Ascending aorta (tissue), 2 donors: ENCODE measurements around the gene ZBTB20. TPM values are rescaled to one million over a fixed set of nuclear protein-coding genes. Genes with fewer than 3 reads are reported as not detected.

Experiments
- DNase-seq, 2 donors: peaks; one replicate each; pipeline ENCODE4 v3.0.0-alpha.2; 2019; ENCODE audit warnings: low spot score in 2 of 2
- H3K27ac ChIP-seq, 2 donors: fragments of 200-600 bp; sonication (generic); one replicate each; pipeline ENCODE4 v1.5.1; 2016 to 2017; ENCODE audit warnings: mild to moderate bottlenecking in 1 of 2
- H3K27me3 ChIP-seq: fragments of 200-600 bp; sonication (generic); one replicate; pipeline ENCODE4 v1.5.1; 2017
- H3K36me3 ChIP-seq, 2 donors: fragments of 200-600 bp; sonication (generic); one replicate each; pipeline ENCODE4 v1.5.1; 2016
- H3K4me1 ChIP-seq, 2 donors: fragments of 200-600 bp; sonication (generic); one replicate each; pipeline ENCODE4 v1.5.1; 2016 to 2017; ENCODE audit warnings: mild to moderate bottlenecking in 1 of 2
- H3K4me3 ChIP-seq, 2 donors: fragments of 200-600 bp; sonication (generic); one replicate each; pipeline ENCODE4 v1.5.1; 2016 to 2017; ENCODE audit warnings: mild to moderate bottlenecking in 1 of 2
- H3K9me3 ChIP-seq, 2 donors: fragments of 200-600 bp; sonication (generic); one replicate each; pipeline ENCODE4 v1.5.1; 2016
- intact Hi-C: fragments of 100-400 bp; cut with DNase I; formaldehyde crosslinking; loops from one replicate; pipeline ENCODE4 v1.15.1; 2023
- total RNA-seq: library from RNA; depleted of rRNA; stranded (reverse); fragments of >200 nt; gene quantifications from one replicate; pipeline ENCODE4 v1.1.0, GENCODE V29; 2016
- TF ChIP-seq, protein P1 (sequence below), 3 experiments: fragments of 200-600 bp in 2 of 3; fragments of 450-650 bp in 1 of 3; sonication (generic) in 2 of 3; IDR thresholded peaks; one replicate each; pipeline ENCODE4 v1.5.1; 2016 to 2019; ENCODE audit warnings: antibody characterized with exemption in 3 of 3, mild to moderate bottlenecking in 1 of 3, moderate library complexity in 1 of 3

Gene ZBTB20
- total RNA-seq, 1 donor from 2014 or later: 60.3 TPM

DNA sequence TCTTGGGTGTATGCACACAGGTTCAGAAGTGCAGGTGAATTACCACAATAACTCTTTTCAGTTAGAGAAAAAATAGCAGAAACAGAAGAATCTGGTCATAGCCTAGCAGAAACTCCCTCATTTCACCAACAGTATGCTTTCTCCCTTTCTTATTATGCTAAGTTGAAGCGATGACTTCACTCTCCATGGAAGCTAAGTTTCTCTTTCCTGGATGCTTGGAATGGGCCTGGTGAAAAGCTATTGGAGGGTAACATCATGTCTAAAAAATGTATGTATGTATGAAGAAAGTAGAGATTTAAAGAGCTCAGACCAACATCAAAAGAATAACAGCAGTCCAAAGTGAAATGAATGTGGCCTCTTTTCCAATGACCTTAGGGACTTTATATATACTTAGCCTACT lies 707.8 kb downstream of the ZBTB20 start:
- TF ChIP-seq, protein P1, sequence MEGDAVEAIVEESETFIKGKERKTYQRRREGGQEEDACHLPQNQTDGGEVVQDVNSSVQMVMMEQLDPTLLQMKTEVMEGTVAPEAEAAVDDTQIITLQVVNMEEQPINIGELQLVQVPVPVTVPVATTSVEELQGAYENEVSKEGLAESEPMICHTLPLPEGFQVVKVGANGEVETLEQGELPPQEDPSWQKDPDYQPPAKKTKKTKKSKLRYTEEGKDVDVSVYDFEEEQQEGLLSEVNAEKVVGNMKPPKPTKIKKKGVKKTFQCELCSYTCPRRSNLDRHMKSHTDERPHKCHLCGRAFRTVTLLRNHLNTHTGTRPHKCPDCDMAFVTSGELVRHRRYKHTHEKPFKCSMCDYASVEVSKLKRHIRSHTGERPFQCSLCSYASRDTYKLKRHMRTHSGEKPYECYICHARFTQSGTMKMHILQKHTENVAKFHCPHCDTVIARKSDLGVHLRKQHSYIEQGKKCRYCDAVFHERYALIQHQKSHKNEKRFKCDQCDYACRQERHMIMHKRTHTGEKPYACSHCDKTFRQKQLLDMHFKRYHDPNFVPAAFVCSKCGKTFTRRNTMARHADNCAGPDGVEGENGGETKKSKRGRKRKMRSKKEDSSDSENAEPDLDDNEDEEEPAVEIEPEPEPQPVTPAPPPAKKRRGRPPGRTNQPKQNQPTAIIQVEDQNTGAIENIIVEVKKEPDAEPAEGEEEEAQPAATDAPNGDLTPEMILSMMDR (IDR thresholded peaks at IDR 0.05): no peak

DNA sequence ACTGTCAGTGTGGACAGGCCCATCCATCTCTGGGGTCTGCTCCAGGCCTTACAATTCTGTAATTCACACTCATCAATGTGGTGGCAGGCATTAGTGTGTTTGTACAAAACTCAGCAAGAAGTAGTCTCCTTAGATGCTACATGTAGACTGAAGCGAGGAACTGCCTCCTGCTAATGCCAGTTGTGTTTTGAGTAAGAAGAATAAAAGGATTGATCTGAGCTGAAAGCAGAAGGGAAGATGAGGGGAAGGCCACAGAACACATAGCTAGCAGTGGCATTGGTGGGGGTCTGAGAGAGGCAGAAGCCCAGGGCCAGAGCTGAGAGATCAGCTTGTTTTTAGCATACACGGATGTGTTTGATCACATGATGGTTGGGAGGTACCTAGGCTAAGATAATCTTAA lies 709.2 kb downstream of the ZBTB20 start:
- Histone ChIP-seq H3K4me3 (no peak overlapping the region), H3K27me3 (no peaks in the 10 kb centered on the region), H3K9me3 (no peaks in the 10 kb centered on the region), H3K4me1 (peaks cover 0 to 6% of the 10 kb centered on the region in 2 donors), H3K27ac (no peak overlapping the region), H3K36me3 (no peaks in the 10 kb centered on the region)
- no peak for DNase-seq
- intact Hi-C loops: no loop called here
- TF ChIP-seq, protein P1 (IDR thresholded peaks at IDR 0.05): no peak

More for the DNA sequence above, 707.8 kb downstream of the ZBTB20 start:
- DNase-seq: no peak
- Histone ChIP-seq H3K9me3 (no peaks in the 10 kb centered on the region), H3K36me3 (no peaks in the 10 kb centered on the region), H3K4me3 (no peak overlapping the region), H3K27ac (no peak overlapping the region), H3K27me3 (no peaks in the 10 kb centered on the region), H3K4me1 (peaks cover 0 to 6% of the 10 kb centered on the region in 2 donors)
- intact Hi-C loops: no loop called here

DNA sequence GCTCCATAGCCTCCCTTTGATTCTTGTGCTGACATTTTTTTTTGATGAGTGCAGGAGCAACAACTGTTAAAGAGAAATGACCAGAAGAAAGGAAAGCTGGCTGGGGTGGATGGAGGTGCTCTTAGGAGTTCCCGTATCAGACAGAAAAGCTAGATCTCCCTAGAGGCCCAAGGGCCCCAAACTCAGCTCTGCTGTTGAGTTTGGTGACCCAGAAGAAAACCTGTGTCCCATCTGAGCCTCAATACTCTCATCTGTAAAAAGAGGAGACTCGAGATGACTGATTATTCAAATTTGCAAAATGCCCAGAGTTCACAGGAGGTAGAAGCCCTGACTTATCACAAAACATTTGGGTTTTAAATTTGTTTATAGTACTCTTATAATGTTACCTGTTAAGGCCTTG lies 710.9 kb downstream of the ZBTB20 start:
- DNase-seq: no peak
- intact Hi-C loops: no loop called here
- no peaks in the 10 kb centered on the region for H3K27me3 ChIP-seq
- no peaks in the 10 kb centered on the region for H3K9me3 ChIP-seq
- no peak overlapping the region for H3K27ac ChIP-seq
- TF ChIP-seq, protein P1 (IDR thresholded peaks at IDR 0.05): no peak
- no peak overlapping the region for H3K4me3 ChIP-seq
- H3K4me1 ChIP-seq: no peaks in the 10 kb centered on the region
- no peaks in the 10 kb centered on the region for H3K36me3 ChIP-seq

DNA sequence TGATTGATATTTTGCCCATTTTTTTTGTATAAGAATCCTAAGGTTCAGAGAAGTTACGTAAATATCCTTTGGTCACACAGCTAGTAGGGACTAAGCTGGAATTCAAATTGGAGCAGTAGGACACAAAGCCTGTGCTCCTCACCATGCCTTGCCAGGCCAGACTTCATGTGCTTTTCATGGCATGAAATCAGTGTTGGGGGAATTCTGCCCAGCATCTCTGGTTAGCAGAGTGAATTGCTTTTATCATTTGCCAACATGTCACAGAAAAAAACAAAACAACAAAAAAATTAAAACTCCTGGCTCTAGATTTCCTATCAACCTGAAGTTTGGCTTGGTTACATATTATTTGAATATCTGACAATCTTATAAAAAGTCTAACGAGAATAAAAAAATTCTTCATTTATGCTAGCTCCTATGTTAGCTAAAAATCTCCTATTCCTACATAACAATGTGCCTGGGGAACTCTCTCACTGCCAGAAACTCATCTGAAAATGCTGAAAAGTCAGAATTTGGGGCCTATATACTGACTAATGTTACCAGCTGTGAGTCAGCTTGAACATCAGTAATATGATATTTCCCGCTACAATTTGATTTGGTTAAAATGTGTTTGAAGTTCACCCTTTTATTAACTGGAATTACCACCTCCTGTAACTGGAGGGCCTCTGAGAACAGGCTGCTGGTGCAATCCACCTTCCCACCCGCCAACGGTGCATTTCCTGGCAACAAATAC lies 711.5 kb downstream of the ZBTB20 start:
- H3K27me3 ChIP-seq: no peaks in the 10 kb centered on the region
- TF ChIP-seq, protein P1 (IDR thresholded peaks at IDR 0.05): no peak
- intact Hi-C loops: no loop called here
- no peak overlapping the region for H3K4me3 ChIP-seq
- no peaks in the 10 kb centered on the region for H3K4me1 ChIP-seq
- H3K36me3 ChIP-seq: no peaks in the 10 kb centered on the region
- no peaks in the 10 kb centered on the region for H3K9me3 ChIP-seq
- DNase-seq: no peak
- H3K27ac ChIP-seq: no peak overlapping the region

DNA sequence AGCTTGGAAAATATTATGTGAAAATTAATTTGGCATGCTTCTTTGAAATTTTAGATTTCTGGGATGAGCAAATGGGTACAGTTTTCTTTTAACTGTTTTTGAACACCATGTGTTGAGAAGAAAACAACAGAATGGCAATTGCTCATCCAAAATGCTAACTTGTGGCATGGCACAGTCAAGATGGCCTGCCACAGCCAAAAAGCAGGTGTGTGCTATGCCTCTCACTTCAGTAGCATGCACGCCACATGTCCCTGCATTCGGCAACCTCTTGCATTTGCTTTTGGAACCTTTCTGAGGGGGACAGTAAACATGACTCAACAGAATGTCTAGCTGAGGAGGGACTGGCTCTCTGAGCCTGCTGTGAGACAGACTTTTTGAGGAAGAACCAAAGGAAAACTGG lies 714.8 kb downstream of the ZBTB20 start:
- Histone ChIP-seq H3K4me3 (no peak overlapping the region), H3K27ac (no peak overlapping the region), H3K9me3 (no peaks in the 10 kb centered on the region), H3K4me1 (no peaks in the 10 kb centered on the region), H3K27me3 (no peaks in the 10 kb centered on the region), H3K36me3 (no peaks in the 10 kb centered on the region)
- TF ChIP-seq, protein P1 (IDR thresholded peaks at IDR 0.05): no peak
- intact Hi-C loops: no loop called here
- no peak for DNase-seq
